IPS-18a (cell line): ENCODE measurements around the gene SSH2.
"Not testable (repeated sequence)": the region's sequence is repeated elsewhere in the genome, so short reads cannot be mapped to it uniquely, and the experiment has no call there.

ENCODE experiments used
- H3K27ac ChIP-seq: one replicate; pipeline ENCODE4 v1.5.1; 2013; ENCODE audit warnings: low read length
- H3K27me3 ChIP-seq: one replicate; pipeline ENCODE4 v1.6.1; 2013; ENCODE audit warnings: mild to moderate bottlenecking, low read length; ENCODE audit not compliant: control insufficient read depth, insufficient read depth
- H3K36me3 ChIP-seq: one replicate; pipeline ENCODE4 v1.6.1; 2013; ENCODE audit warnings: low read depth, low read length; ENCODE audit not compliant: control insufficient read depth
- H3K4me1 ChIP-seq: one replicate; pipeline ENCODE4 v1.6.1; 2013; ENCODE audit warnings: low read depth, low read length; ENCODE audit not compliant: control insufficient read depth
- H3K4me3 ChIP-seq: one replicate; pipeline ENCODE4 v1.5.1; 2013; ENCODE audit warnings: low read length
- H3K9ac ChIP-seq: one replicate; pipeline ENCODE4 v1.6.1; 2013; ENCODE audit warnings: mild to moderate bottlenecking, low read length, moderate library complexity
- H3K9me3 ChIP-seq: one replicate; pipeline ENCODE4 v1.6.1; 2013; ENCODE audit warnings: low read depth, low read length; ENCODE audit not compliant: control insufficient read depth

SSH2 gene

GRCh38 chr17:29787995-29788394 is 142.0 kb downstream of the SSH2 start:
- no peaks in the 10 kb centered on the region for H3K27me3 ChIP-seq
- no peak overlapping the region for H3K4me3 ChIP-seq
- no peaks in the 10 kb centered on the region for H3K9me3 ChIP-seq
- peaks cover 20% of the 10 kb centered on the region for H3K4me1 ChIP-seq
- H3K27ac ChIP-seq: no peak overlapping the region
- no peak overlapping the region for H3K9ac ChIP-seq
- H3K36me3 ChIP-seq: no peaks in the 10 kb centered on the region

- no peak overlapping the region for H3K4me3 ChIP-seq
- H3K9ac ChIP-seq: no peak overlapping the region
- no peaks in the 10 kb centered on the region for H3K36me3 ChIP-seq
- no peaks in the 10 kb centered on the region for H3K27me3 ChIP-seq
- H3K4me1 ChIP-seq: peaks cover 8% of the 10 kb centered on the region
- H3K9me3 ChIP-seq: no peaks in the 10 kb centered on the region
- no peak overlapping the region for H3K27ac ChIP-seq
These were observed 147.1 kb downstream of the SSH2 start for GRCh38 chr17:29782917-29783316.

GRCh38 chr17:29779812-29780190 is 150.2 kb downstream of the SSH2 start:
- not testable (repeated sequence) for H3K4me3 ChIP-seq, H3K4me1 ChIP-seq, H3K9me3 ChIP-seq, H3K27ac ChIP-seq, H3K27me3 ChIP-seq, H3K36me3 ChIP-seq, H3K9ac ChIP-seq

GRCh38 chr17:29778956-29779811 is 150.8 kb downstream of the SSH2 start:
- H3K4me3 ChIP-seq: no peak overlapping the region

GRCh38 chr17:29777663-29778062 is 152.4 kb downstream of the SSH2 start:
- H3K27me3 ChIP-seq: no peaks in the 10 kb centered on the region
- no peak overlapping the region for H3K27ac ChIP-seq
- no peaks in the 10 kb centered on the region for H3K4me1 ChIP-seq
- no peak overlapping the region for H3K9ac ChIP-seq
- H3K4me3 ChIP-seq: no peak overlapping the region
- no peaks in the 10 kb centered on the region for H3K36me3 ChIP-seq
- no peaks in the 10 kb centered on the region for H3K9me3 ChIP-seq

More at GRCh38 chr17:29778956-29779811, 150.8 kb downstream of the SSH2 start:
- Histone ChIP-seq H3K27me3 (no peaks in the 10 kb centered on the region), H3K9ac (no peak overlapping the region), H3K36me3 (no peaks in the 10 kb centered on the region), H3K27ac (no peak overlapping the region), H3K9me3 (no peaks in the 10 kb centered on the region), H3K4me1 (no peaks in the 10 kb centered on the region)

GRCh38 chr17:29776026-29776425 is 154.0 kb downstream of the SSH2 start:
- Histone ChIP-seq H3K27ac (no peak overlapping the region), H3K9ac (no peak overlapping the region), H3K36me3 (no peaks in the 10 kb centered on the region), H3K9me3 (no peaks in the 10 kb centered on the region), H3K4me1 (no peaks in the 10 kb centered on the region), H3K27me3 (no peaks in the 10 kb centered on the region), H3K4me3 (no peak overlapping the region)

GRCh38 chr17:29772981-29773380 is 157.0 kb downstream of the SSH2 start:
- Histone ChIP-seq H3K27ac (no peak overlapping the region), H3K9ac (no peak overlapping the region)

GRCh38 chr17:29771546-29771945 is 158.5 kb downstream of the SSH2 start:
- Histone ChIP-seq H3K27ac (no peak overlapping the region), H3K9me3 (no peaks in the 10 kb centered on the region), H3K27me3 (no peaks in the 10 kb centered on the region), H3K4me3 (no peak overlapping the region), H3K9ac (no peak overlapping the region), H3K36me3 (no peaks in the 10 kb centered on the region), H3K4me1 (peaks cover 5% of the 10 kb centered on the region)

More at GRCh38 chr17:29772981-29773380, 157.0 kb downstream of the SSH2 start:
- no peaks in the 10 kb centered on the region for H3K4me1 ChIP-seq
- no peaks in the 10 kb centered on the region for H3K27me3 ChIP-seq
- no peaks in the 10 kb centered on the region for H3K9me3 ChIP-seq
- H3K36me3 ChIP-seq: no peaks in the 10 kb centered on the region
- no peak overlapping the region for H3K4me3 ChIP-seq

GRCh38 chr17:29769225-29769624 is 160.8 kb downstream of the SSH2 start:
- Histone ChIP-seq H3K9me3 (no peaks in the 10 kb centered on the region), H3K27ac (no peak overlapping the region), H3K27me3 (no peaks in the 10 kb centered on the region), H3K9ac (no peak overlapping the region), H3K4me3 (no peak overlapping the region), H3K4me1 (peaks cover 5% of the 10 kb centered on the region), H3K36me3 (no peaks in the 10 kb centered on the region)

- Histone ChIP-seq H3K27ac (no peak overlapping the region), H3K36me3 (no peaks in the 10 kb centered on the region), H3K4me3 (no peak overlapping the region)
These were observed 163.2 kb downstream of the SSH2 start for GRCh38 chr17:29766796-29767327.

GRCh38 chr17:29764748-29765147 is 165.3 kb downstream of the SSH2 start:
- Histone ChIP-seq H3K27ac (no peak overlapping the region), H3K9me3 (no peaks in the 10 kb centered on the region), H3K36me3 (no peaks in the 10 kb centered on the region), H3K27me3 (peaks cover 11% of the 10 kb centered on the region), H3K4me1 (peaks cover 15% of the 10 kb centered on the region), H3K4me3 (no peak overlapping the region), H3K9ac (no peak overlapping the region)

More at GRCh38 chr17:29766796-29767327, 163.2 kb downstream of the SSH2 start:
- H3K9ac ChIP-seq: no peak overlapping the region
- H3K9me3 ChIP-seq: no peaks in the 10 kb centered on the region
- no peaks in the 10 kb centered on the region for H3K27me3 ChIP-seq
- peaks cover 5% of the 10 kb centered on the region for H3K4me1 ChIP-seq

- peaks cover 15% of the 10 kb centered on the region for H3K4me1 ChIP-seq
- H3K9me3 ChIP-seq: no peaks in the 10 kb centered on the region
- H3K9ac ChIP-seq: no peak overlapping the region
- H3K27me3 ChIP-seq: peaks cover 16% of the 10 kb centered on the region
- no peak overlapping the region for H3K4me3 ChIP-seq
- H3K27ac ChIP-seq: no peak overlapping the region
- H3K36me3 ChIP-seq: no peaks in the 10 kb centered on the region
These were observed 165.8 kb downstream of the SSH2 start for GRCh38 chr17:29764217-29764616.
